LHCN-M2 (cell line): ENCODE measurements around the gene TAF11L2. TPM values are rescaled to one million over a fixed set of nuclear protein-coding genes. Genes with fewer than 3 reads are reported as not detected.
"Not testable (repeated sequence)": the region's sequence is repeated elsewhere in the genome, so short reads cannot be mapped to it uniquely, and the experiment has no call there.

Source experiments
- DNase-seq: peaks from one replicate; pipeline ENCODE4 v3.0.0-alpha.2; 2012; ENCODE audit warnings: low read depth
- total RNA-seq: library from RNA; depleted of rRNA; stranded (reverse); fragments of >200 nt; gene quantifications from 2 replicates; pipeline ENCODE4 v1.2.3, GENCODE V29; 2014; rRNA removed

The TAF11L2 gene
- total RNA-seq, 1 experiment from 2014 or later, result not detected

DNA sequence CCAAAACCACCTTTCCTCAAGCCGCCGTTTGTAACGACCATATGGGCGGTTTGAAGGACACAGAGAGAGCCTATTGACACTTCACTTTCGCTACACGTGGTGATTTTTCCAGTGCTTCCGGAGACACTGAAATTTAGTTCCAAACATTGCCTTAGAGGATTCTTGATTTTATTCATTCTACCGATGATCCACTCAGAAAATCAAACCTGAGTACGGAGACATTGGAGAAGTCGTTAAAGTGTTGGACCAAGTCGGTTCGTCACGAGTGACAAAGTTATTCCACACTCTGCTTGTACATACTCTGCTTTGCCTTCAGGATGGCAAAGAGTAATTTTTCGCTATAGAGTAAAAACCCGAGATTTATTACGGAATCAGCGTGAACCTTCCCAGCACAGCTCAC is 28.5 kb downstream of the TAF11L2 start:
- not testable (repeated sequence) for DNase-seq

DNA sequence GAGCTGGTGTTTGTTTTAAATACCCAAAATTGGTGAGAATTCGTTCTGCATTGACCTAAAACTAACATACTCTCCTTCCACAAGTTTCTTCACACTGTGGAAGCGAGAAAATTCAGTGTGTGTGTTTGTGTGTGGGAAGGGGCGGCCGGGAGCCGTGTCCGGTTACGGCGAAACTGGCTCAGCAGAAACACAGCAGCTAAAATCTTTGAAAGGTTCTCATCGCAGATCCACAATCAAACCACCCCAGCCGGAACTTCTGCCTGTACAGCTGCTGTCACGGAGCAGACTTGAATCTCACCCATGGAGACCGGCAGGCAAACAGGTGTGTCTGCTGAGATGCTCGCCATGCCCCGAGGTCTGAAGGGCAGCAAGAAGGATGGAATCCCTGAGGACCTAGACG is 30.3 kb downstream of the TAF11L2 start, which contains the start of gene TAF11L6:
Gene TAF11L6 (plus strand): TSS at position 301 of the 400 bp plus-strand sequence.
- DNase-seq, result not testable (repeated sequence)

Other genes with a start within 250 kb of the TAF11L2 start
- not detected in 2 replicates for gene TAF11L3, start 20.1 kb downstream of the TAF11L2 start, total RNA-seq
- not detected in 2 replicates for gene TAF11L4, start 23.6 kb downstream of the TAF11L2 start, total RNA-seq
- not detected in 2 replicates for gene TAF11L5, start 27.0 kb downstream of the TAF11L2 start, total RNA-seq
- not detected in 2 replicates for gene TAF11L6, start 30.4 kb downstream of the TAF11L2 start, total RNA-seq
- not detected in 2 replicates for gene TAF11L7, start 87.5 kb downstream of the TAF11L2 start, total RNA-seq
- not detected in 2 replicates for gene TAF11L8, start 92.7 kb downstream of the TAF11L2 start, total RNA-seq
- gene TAF11L9, start 96.2 kb downstream of the TAF11L2 start, total RNA-seq, result not detected in 2 replicates
- gene TAF11L10, start 99.6 kb downstream of the TAF11L2 start, total RNA-seq, result not detected in 2 replicates
- not detected in 2 replicates for gene TAF11L11, start 106.0 kb downstream of the TAF11L2 start, total RNA-seq
- not detected in 2 replicates for gene TAF11L12, start 112.2 kb downstream of the TAF11L2 start, total RNA-seq
- not detected in 2 replicates for gene TAF11L13, start 133.9 kb downstream of the TAF11L2 start, total RNA-seq
- gene TAF11L14, start 136.2 kb downstream of the TAF11L2 start, total RNA-seq, result not detected in 2 replicates